Activated T-helper 1 cell treated with Interleukin-2 at 50 U/mL for 16 hours (primary cell): ENCODE measurements around the gene TBCD.
"Not testable (repeated sequence)": the region's sequence is repeated elsewhere in the genome, so short reads cannot be mapped to it uniquely, and the experiment has no call there.

Source experiments
- DNase-seq: peaks from one replicate; pipeline ENCODE4 v3.0.0-alpha.2; 2020; ENCODE audit warnings: low read depth

The TBCD gene

DNA sequence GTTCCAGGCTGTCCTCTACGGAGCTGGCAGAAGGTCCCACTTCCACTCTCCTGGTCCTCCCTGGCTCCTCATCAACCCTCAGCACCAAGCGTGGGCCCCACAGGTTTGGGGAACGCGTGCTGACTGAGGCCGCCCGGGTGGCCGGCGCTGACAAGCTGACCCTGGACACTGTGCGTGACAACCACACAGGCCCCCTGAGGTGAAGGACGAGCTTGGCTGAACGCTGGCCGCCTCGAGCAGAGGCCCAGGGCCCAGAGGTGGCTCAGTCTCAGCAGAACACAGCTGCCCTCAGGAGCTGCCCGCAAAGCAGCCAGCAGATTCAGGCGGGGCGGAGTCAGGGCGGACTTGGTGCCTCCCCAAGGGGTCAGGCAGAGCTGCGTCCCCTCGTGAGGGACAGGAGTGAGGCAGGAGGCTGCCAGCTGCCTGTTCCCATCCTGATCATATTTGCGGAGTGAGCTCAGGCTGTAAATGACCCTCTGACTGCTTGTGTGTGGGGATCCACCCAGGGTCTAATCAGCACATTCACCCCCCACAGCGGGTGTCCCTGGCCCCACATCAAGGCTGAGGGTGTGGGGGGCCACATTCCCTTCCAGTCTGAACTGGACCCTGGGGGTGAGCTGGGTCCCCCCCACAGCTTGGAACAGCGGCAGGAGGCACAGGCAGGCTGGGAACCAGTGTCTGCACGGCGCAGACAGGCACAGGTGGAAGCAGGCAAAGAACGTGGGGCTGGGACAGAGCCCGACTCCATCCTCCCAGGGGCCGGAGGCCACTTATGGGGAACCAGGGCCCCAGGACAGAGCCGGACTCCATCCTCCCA is 222.5 kb downstream of the TBCD start:
- no peak for DNase-seq

DNA sequence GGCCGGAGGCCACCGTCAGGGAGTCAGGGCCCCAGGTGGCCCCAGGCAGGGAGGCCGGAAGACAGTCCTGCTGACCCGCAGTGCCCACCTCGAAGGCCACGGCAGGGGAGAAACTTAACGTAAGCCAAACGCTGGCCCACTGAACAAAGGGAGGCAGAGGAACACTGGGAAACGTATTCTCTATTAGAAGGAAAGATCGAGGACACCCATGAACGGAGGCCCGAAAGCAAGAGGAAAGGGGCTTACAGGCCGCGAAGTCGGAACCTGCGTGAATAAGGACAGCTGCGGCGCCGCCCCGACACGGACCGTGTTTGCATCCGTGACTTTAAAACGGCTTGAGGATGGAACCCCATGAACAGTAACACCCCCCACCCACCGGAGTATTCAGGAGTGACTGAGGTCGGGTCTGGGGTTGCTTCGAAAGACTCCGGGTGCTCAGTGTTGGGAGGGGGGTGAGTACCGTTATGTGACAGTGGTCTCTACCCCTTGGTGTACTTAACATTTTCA is 225.2 kb downstream of the TBCD start:
- DNase-seq, result no peak

DNA sequence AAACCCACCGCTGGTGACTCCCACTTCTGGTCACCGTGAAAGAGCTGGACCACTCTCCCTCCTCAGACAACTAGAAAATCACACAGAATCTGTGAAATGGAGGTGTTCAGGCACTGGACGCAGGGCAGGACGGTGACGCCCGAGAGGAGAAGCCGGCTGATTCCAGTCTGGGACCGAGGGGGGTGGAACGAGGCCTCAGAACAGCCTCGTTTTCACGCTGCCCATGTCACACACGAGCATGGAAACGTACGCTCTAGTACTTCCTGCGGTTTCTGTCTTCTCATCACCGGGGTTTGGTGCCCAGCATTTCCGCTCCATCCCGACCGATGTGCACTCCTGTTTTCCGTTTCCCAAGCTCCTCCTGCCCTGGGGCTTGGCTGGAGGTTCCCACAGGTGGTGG is 225.7 kb downstream of the TBCD start:
- DNase-seq, result no peak

DNA sequence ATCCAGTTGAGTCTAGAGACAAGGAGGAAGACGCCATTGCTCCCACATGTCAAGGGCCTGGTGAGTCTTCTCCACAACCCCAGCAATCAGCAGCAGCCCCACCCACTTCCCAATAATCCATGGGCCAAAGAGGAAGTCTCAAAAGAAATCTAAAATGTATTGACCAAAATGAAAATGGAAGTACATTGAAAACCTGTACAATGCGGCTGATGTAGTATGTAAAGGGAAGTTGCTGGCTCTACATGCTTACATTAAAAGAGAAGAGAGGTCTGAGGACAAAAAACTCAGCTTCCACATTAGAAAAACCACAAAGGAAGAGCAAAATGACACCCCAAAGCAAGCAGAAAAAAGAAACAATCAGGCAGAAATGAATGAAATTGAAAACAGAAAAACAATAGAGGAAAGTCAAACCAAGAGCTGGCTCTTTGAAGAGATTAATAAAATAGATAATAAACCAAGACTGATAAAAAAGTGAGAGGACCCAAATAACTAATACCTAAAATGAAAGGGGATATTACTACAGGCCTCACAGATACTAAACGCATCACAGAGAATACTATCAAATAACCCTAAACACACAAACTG is 227.0 kb downstream of the TBCD start:
- no peak for DNase-seq

DNA sequence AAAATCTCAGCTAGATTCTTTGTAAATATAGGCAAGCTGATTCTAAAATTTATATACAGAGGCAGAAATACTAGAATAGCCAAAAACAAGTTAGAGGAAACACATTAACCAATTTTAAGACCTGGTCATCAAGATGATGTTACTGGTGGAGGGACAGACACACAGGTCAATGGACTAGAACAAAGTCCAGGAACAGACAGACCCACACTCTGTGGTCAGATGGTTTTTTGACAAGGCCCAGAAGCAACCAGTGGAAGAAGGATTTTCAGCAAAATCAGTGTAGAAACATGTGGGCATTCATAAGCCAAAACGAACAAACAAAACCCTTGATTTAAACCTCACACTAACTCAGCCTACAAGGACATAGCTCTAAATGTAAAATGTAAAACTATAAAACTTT is 227.9 kb downstream of the TBCD start:
- no peak for DNase-seq

DNA sequence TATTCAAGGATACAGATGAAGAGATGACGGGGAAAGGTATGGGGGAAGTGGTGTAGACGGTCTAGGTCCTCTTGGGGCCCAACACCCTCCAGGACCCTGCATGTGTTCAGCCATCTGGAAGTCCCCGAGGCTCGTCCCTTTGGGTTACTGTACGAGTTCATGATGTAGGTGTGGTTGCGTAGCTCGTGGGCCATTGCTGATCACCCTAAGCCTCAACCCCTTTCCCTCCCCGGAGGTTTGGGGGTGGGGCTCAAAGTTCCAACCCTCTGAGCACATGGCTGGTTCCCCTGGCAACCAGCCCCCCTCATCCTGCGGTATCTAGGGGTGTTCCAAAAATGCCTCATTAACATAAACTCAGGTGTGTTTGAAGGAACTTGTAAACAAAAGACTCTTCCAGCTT is 228.8 kb downstream of the TBCD start:
- no peak for DNase-seq

DNA sequence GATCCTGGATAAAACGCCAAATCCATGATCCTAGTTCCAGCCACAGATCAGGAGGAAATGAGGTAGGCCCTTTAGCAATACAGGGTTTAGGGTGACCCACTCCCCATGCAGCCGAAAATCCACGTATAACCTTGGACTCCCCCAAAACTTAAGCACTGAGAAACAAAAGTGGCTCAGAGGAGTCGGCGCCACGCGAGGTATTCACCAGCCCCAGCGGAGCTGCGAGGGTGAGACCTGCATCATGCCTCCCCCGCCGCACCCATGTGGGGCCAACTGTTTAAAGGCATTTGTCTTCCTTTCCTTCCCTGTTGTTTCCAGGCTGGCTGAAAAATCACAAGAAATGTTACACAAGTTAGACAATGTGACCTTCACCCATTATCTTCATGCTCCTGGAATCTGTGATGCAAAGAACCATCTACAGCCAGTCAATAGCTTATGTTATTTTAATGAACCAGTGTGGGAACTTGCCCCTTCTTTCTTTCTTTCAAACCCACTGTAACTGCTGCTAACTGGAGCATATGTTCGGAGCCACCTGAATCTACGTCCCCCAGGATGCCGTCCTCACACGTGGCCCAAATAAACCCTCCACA is 229.4 kb downstream of the TBCD start:
- DNase-seq, result no peak

DNA sequence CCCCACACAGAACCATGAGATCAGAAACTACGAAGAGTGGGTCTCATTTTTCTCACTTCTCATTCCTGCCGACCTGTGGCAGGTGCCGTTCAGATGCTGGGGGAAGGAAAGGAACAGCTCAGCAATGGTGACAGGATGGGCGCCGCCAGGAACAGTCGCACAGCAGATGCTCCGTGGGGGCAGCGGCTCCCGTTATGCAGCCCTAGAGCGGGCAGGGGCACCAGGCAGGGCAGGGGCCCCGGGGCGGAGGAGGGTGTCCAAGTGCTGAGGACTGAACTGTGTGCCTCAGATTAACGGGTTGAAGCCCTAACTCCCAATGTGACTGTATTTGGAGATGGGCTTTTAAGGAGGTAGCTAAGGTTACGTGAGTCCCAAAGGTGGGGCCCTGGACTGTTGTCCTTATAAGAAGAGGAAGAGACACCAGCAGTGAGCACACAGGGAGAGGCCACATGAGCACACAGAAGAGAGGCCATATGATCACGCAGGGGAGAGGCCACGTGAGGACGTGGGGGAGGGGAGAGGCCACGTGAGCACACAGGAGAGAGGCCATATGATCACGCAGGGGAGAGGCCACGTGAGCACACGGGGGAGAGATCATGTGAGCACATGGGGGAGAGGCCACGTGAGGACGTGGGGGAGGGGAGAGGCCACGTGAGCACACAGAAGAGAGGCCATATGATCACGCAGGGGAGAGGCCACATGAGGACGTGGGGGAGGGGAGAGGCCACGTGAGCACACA is 231.8 kb downstream of the TBCD start:
- DNase-seq, result no peak

GRCh38 chr17:82984249-82984617 is 232.4 kb downstream of the TBCD start:
- not testable (repeated sequence) for DNase-seq

- DNase-seq, result no peak
Observed at GRCh38 chr17:82984751-82985427, 233.0 kb downstream of the TBCD start.

GRCh38 chr17:82985428-82985805 is 233.6 kb downstream of the TBCD start:
- DNase-seq, result no peak

DNA sequence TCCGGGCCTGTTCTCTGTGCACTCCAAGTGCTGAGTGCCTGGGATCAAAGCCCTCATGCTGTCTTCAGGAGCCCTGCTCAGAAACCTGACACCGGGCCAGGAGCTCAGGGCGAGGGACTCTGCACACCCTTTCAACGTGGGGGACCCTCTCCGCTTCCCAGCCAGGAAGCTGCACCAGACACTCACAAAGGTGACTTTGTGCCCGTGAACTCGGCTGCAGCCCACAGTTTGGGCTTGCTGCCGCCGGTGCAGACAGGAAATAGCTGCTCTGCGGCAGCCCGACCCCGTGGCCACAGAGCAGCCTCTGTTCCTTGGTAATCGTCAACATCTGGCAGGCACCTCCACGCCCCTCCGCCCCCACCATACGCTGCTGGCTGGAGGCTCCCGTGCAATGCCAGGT is 234.1 kb downstream of the TBCD start:
- DNase-seq, result peak; percentile 55

- not testable (repeated sequence) for DNase-seq
Observed at GRCh38 chr17:82989051-82989450, 237.2 kb downstream of the TBCD start.

- no peak for DNase-seq
Observed at GRCh38 chr17:82989881-82990280, 238.0 kb downstream of the TBCD start.

- DNase-seq, result no peak
Observed at GRCh38 chr17:82993005-82993404, 241.1 kb downstream of the TBCD start.
